Panc1 (cell line): Measurements from ENCODE around the gene KLHL26. TPM values are rescaled to one million over a fixed set of nuclear protein-coding genes. Genes with fewer than 3 reads are reported as not detected.

Experiments used
- ATAC-seq: fragments of 200-7000 bp; cut with Tn5 transposase; 2 replicates; pipeline ENCODE4 v1.9.1; 2020; ENCODE audit warnings: mild to moderate bottlenecking, moderate library complexity
- BruUV-seq: library from RNA; stranded (reverse); fragments of 400-500 nt; replicated peaks from 2 replicates; lab custom pipeline; 2021; lab: Mats Ljungman, UMichigan
- CTCF ChIA-PET: fragments of 300-600 bp; sonication (Branson Sonifier 250); formaldehyde crosslinking; loops from one replicate; lab custom pipeline; 2022; ENCODE audit warnings: antibody characterized with exemption; lab: Charles Lee
- POLR2A ChIA-PET: fragments of 300-600 bp; sonication (Branson Sonifier 250); formaldehyde crosslinking; loops from one replicate; lab custom pipeline; 2022; ENCODE audit warnings: antibody characterized with exemption; lab: Charles Lee
- DNase-seq: peaks from one replicate; pipeline ENCODE4 v3.0.0-alpha.2; 2010; ENCODE audit warnings: low read depth, low spot score
- H3K27ac ChIP-seq: 2 replicates; pipeline ENCODE4 v1.5.1; 2011; ENCODE audit warnings: mild to moderate bottlenecking, low read length, inconsistent platforms
- H3K27me3 ChIP-seq: fragments of 200-500 bp; sonication (Bioruptor generic); 2 replicates; pipeline ENCODE4 v1.6.0; 2014; ENCODE audit warnings: low read length, inconsistent platforms; ENCODE audit not compliant: control insufficient read depth, insufficient read depth
- H3K36me3 ChIP-seq: fragments of 200-500 bp; sonication (Bioruptor generic); 2 replicates; pipeline ENCODE4 v1.5.1; 2014; ENCODE audit warnings: inconsistent platforms, mild to moderate bottlenecking, low read length, moderate library complexity; ENCODE audit not compliant: control insufficient read depth, insufficient read depth
- H3K4me1 ChIP-seq: 2 replicates; pipeline ENCODE4 v1.5.1; 2011; ENCODE audit warnings: inconsistent platforms, mild to moderate bottlenecking, low read length, moderate library complexity; ENCODE audit not compliant: control insufficient read depth, insufficient read depth
- H3K4me3 ChIP-seq, 2 experiments: 2 replicates each; pipeline ENCODE4 v1.5.1; 2011 to 2012; ENCODE audit warnings: low read depth in 2 of 2, low read length in 2 of 2, mild to moderate bottlenecking in 2 of 2, inconsistent platforms in 1 of 2, moderate library complexity in 1 of 2
- H3K9me3 ChIP-seq: fragments of 200-500 bp; sonication (Bioruptor generic); 2 replicates; pipeline ENCODE4 v1.5.1; 2014; ENCODE audit warnings: low read depth, mild to moderate bottlenecking, inconsistent platforms, low read length, moderate library complexity; ENCODE audit not compliant: control insufficient read depth, insufficient read depth
- CTCF ChIP-seq: fragments of 450-650 bp; IDR thresholded peaks from 2 replicates; pipeline ENCODE4 v1.5.1; 2017; ENCODE audit warnings: mild to moderate bottlenecking
- POLR2AphosphoS5 ChIP-seq: IDR thresholded peaks from 2 replicates; pipeline ENCODE4 v1.6.1; 2012; ENCODE audit warnings: mild to moderate bottlenecking, low read depth, low read length, moderate library complexity
- SIN3A ChIP-seq: IDR thresholded peaks from 2 replicates; pipeline ENCODE4 v1.6.1; 2012; ENCODE audit warnings: low read depth, mild to moderate bottlenecking, low read length, moderate library complexity, borderline replicate concordance; ENCODE audit not compliant: insufficient read depth
- TCF7L2 ChIP-seq: IDR thresholded peaks from 2 replicates; pipeline ENCODE4 v1.6.1; 2011; ENCODE audit warnings: mild to moderate bottlenecking, low read depth, low read length, inconsistent platforms
- in situ Hi-C: cut with HindIII; loops from 2 replicates; pipeline ENCODE4 v1.10.0; 2016; ENCODE audit warnings: low sequenced_read_pairs, low pct_unique_long_range_greater_than_20kb
- intact Hi-C: fragments of 100-400 bp; cut with micrococcal nuclease; formaldehyde crosslinking; loops from one replicate; pipeline ENCODE4 v1.10.0; 2022; ENCODE audit not compliant: unreplicated experiment
- total RNA-seq: library from RNA; stranded (reverse); gene quantifications from one replicate; pipeline ENCODE4 v1.2.1, GENCODE V29; 2021; ENCODE audit not compliant: unreplicated experiment
- TF ChIP-seq, protein P1 (sequence below), 2 experiments: IDR thresholded peaks; 2 replicates each; pipeline ENCODE4 v1.6.1; 2011 to 2012; ENCODE audit warnings: low read depth in 2 of 2, control low read depth in 1 of 2, low read length in 1 of 2, mild to moderate bottlenecking in 1 of 2, moderate library complexity in 1 of 2; ENCODE audit not compliant: insufficient read depth in 1 of 2

Gene KLHL26
- total RNA-seq, 1 experiment from 2014 or later, result 4.4 TPM

DNA sequence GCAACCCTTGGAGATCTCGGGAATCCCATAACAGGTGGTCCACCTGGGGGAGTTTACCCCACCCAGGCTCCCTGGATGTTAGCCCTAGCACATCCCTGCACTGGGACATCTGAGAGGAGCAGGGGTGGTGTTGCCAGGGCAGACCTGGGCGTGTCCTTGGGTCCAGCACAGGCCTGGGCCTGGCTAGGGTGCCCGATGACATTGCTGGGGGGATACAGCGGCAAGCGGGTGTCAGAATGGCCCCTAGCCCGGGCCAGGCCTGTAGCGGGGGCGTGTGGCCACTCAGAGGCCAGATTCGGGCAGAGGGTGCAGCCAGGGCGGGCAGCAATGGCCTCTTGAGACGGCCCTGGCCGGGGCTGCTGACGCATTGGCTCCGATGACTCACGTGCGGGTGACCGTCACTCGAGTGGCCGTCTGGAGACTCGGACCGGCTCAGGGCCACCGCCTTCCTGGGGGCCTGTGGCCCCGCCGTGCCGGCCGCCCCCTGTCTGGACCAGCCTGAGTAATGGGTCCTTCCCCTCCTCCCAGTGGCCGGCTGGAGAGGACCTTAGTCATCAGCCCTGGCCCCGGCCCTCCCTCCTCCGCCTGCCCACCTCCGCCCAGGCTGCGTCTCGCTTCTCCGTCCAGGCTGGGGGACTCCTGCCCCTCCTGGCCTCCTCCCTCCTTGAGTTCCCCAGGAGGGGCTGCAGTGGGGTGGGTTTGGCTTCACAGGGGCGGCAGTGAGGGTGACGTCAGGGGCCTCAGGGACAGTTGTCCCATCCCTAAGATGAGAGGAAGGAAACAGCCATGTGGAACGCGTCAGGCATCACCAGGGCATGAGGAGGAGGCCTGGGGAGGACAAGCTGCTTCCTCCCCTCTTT is 23.5 kb downstream of the KLHL26 start:
- DNase-seq (no peak), ATAC-seq (peak; percentile 76)
- TF ChIP-seq, protein P1, sequence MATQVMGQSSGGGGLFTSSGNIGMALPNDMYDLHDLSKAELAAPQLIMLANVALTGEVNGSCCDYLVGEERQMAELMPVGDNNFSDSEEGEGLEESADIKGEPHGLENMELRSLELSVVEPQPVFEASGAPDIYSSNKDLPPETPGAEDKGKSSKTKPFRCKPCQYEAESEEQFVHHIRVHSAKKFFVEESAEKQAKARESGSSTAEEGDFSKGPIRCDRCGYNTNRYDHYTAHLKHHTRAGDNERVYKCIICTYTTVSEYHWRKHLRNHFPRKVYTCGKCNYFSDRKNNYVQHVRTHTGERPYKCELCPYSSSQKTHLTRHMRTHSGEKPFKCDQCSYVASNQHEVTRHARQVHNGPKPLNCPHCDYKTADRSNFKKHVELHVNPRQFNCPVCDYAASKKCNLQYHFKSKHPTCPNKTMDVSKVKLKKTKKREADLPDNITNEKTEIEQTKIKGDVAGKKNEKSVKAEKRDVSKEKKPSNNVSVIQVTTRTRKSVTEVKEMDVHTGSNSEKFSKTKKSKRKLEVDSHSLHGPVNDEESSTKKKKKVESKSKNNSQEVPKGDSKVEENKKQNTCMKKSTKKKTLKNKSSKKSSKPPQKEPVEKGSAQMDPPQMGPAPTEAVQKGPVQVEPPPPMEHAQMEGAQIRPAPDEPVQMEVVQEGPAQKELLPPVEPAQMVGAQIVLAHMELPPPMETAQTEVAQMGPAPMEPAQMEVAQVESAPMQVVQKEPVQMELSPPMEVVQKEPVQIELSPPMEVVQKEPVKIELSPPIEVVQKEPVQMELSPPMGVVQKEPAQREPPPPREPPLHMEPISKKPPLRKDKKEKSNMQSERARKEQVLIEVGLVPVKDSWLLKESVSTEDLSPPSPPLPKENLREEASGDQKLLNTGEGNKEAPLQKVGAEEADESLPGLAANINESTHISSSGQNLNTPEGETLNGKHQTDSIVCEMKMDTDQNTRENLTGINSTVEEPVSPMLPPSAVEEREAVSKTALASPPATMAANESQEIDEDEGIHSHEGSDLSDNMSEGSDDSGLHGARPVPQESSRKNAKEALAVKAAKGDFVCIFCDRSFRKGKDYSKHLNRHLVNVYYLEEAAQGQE (IDR thresholded peaks at IDR 0.05; ENCODE audit: insufficient read depth in 1 of 2, low read depth in 2 of 2, low read length in 1 of 2), result no peak
- TF ChIP-seq POLR2AphosphoS5, result no peak
- TF ChIP-seq SIN3A, result no peak
- TF ChIP-seq TCF7L2, result no peak
- TF ChIP-seq CTCF, result no peak
- Histone ChIP-seq H3K36me3 (no peaks in the 10 kb centered on the region), H3K27me3 (no peaks in the 10 kb centered on the region), H3K9me3 (no peaks in the 10 kb centered on the region), H3K27ac (peak overlapping the region; percentile 39; the same call in 1 of the 2 replicates), H3K4me3 (no peak overlapping the region), H3K4me1 (peaks cover 7% of the 10 kb centered on the region; the same call in 1 of the 2 replicates)
- CTCF ChIA-PET, result no interaction called here
- in situ Hi-C loops (no loop called here), intact Hi-C loops (no loop called here)
- POLR2A ChIA-PET, result no interaction called here
- no TSS peak for BruUV-seq

DNA sequence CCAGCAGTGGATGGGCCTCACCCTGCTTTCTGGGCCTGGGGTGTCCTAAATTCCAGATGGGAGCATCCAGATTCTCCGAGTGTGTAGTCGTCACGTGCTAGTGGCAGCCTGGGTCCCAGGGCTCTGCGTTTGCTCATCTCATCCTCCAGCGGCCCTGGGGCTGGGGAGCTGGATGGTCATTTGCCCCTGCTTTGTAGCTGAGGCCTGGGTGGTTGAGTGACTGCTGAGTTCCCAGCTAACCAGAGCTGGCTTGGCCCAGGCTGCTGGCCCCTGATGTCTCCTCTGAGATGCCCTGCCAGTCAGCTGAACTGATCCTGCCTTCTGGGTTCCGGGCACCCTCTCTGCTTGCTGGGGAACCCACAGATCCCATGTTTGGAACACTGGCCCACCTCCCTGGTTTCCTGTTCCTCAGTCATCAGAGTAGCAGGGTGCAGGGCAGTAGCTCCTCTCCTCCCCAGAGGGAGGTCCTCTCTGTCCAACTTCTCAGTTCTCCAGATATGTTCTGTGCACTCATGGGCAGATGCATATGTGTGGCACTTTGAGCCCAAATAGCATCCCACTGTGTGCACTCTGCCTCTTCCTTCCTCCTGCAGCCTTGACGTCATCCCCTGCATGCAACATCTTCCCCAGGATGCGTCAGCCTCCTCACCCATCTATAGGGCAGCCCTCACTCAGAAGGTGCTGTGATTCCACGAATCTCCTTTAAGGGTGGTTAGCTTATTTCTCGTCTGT is 24.3 kb downstream of the KLHL26 start:
- intact Hi-C loops (no loop called here), in situ Hi-C loops (no loop called here)
- Histone ChIP-seq H3K4me3 (no peak overlapping the region), H3K9me3 (no peaks in the 10 kb centered on the region), H3K36me3 (no peaks in the 10 kb centered on the region), H3K27ac (no peak overlapping the region), H3K27me3 (no peaks in the 10 kb centered on the region), H3K4me1 (peaks cover 7% of the 10 kb centered on the region; the same call in 1 of the 2 replicates)
- no peak for ATAC-seq
- ChIA-PET CTCF (no interaction called here), POLR2A (no interaction called here)
- TF ChIP-seq SIN3A (no peak), CTCF (no peak), POLR2AphosphoS5 (no peak), TCF7L2 (no peak)
- TF ChIP-seq, protein P1 (IDR thresholded peaks at IDR 0.05; ENCODE audit: insufficient read depth in 1 of 2, low read depth in 2 of 2, low read length in 1 of 2), result no peak
- DNase-seq, result no peak
- BruUV-seq, result no TSS peak
